Mesothelial cell of epicardium (in vitro differentiated cells): ENCODE results near the gene PIWIL1. TPM values are rescaled to one million over a fixed set of nuclear protein-coding genes. Genes with fewer than 3 reads are reported as not detected.

Source experiments
- DNase-seq, 2 experiments: peaks; one replicate each; pipeline ENCODE4 v3.0.0; 2021; ENCODE audit warnings: low spot score in 2 of 2; ENCODE audit not compliant: unreplicated experiment in 2 of 2
- H3K27ac Mint-ChIP-seq: 2 replicates; pipeline ENCODE4 v1.8.0; 2021; ENCODE audit warnings: mixed read lengths
- H3K27me3 Mint-ChIP-seq: 2 replicates; pipeline ENCODE4 v1.8.0; 2021; ENCODE audit warnings: low read depth, mixed read lengths
- H3K36me3 Mint-ChIP-seq: 2 replicates; pipeline ENCODE4 v1.8.0; 2021; ENCODE audit warnings: mixed read lengths
- H3K4me1 Mint-ChIP-seq: 2 replicates; pipeline ENCODE4 v1.8.0; 2021; ENCODE audit warnings: mixed read lengths
- H3K4me3 Mint-ChIP-seq: 2 replicates; pipeline ENCODE4 v1.8.0; 2021; ENCODE audit warnings: mild to moderate bottlenecking, moderate library complexity, mixed read lengths
- H3K9me3 Mint-ChIP-seq: 2 replicates; pipeline ENCODE4 v1.8.0; 2021; ENCODE audit warnings: mixed read lengths
- total RNA-seq: library from RNA; stranded (reverse); gene quantifications from 3 replicates; pipeline ENCODE4 v1.2.1, GENCODE V29; 2021
- TF ChIP-seq, protein P1 (sequence below): fragments of 200-600 bp; sonication (generic); IDR thresholded peaks from one replicate; pipeline ENCODE4 v1.5.0; 2021; ENCODE audit warnings: antibody characterized with exemption; ENCODE audit not compliant: unreplicated experiment

Gene PIWIL1
- total RNA-seq, 1 donor from 2014 or later: not detected

- H3K4me3 Mint-ChIP-seq: no peak overlapping the region
- no peak overlapping the region for H3K27ac Mint-ChIP-seq
- H3K36me3 Mint-ChIP-seq: no peaks in the 10 kb centered on the region
- H3K4me1 Mint-ChIP-seq: no peaks in the 10 kb centered on the region
- peaks cover 30% of the 10 kb centered on the region for H3K27me3 Mint-ChIP-seq
- no peaks in the 10 kb centered on the region for H3K9me3 Mint-ChIP-seq
- TF ChIP-seq, protein P1, sequence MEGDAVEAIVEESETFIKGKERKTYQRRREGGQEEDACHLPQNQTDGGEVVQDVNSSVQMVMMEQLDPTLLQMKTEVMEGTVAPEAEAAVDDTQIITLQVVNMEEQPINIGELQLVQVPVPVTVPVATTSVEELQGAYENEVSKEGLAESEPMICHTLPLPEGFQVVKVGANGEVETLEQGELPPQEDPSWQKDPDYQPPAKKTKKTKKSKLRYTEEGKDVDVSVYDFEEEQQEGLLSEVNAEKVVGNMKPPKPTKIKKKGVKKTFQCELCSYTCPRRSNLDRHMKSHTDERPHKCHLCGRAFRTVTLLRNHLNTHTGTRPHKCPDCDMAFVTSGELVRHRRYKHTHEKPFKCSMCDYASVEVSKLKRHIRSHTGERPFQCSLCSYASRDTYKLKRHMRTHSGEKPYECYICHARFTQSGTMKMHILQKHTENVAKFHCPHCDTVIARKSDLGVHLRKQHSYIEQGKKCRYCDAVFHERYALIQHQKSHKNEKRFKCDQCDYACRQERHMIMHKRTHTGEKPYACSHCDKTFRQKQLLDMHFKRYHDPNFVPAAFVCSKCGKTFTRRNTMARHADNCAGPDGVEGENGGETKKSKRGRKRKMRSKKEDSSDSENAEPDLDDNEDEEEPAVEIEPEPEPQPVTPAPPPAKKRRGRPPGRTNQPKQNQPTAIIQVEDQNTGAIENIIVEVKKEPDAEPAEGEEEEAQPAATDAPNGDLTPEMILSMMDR: no peak
- DNase-seq: no peak
Measured at GRCh38 chr12:130420071-130420470, 82.4 kb downstream of the PIWIL1 start.

DNA sequence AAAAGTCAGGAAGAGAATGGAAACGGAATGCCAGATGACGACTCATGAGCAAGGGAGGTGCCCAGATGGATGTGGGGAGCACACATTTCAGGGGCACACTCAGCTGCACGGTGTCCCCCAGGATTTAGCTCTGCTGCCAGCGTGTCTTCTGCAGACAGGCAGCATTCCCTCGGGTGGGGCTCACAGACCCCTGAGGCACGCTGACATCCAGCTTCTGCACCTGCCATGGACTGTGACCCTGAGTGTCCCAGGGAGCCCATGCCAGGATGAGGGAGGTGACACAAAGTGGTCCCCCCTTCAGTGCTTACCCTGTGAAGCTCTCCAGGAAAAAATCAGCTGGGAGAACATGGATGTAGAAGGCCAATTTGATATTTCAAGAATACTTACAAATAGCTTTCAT, 84.2 kb downstream of the PIWIL1 start:
- Mint-ChIP-seq H3K4me1 (no peaks in the 10 kb centered on the region), H3K27me3 (peaks cover 15% of the 10 kb centered on the region), H3K4me3 (no peak overlapping the region), H3K36me3 (no peaks in the 10 kb centered on the region), H3K9me3 (no peaks in the 10 kb centered on the region), H3K27ac (no peak overlapping the region)
- no peak for DNase-seq
- TF ChIP-seq, protein P1: no peak

Other genes starting within 250 kb of the PIWIL1 start
- gene FZD10, start 175.4 kb upstream of the PIWIL1 start, total RNA-seq: 1.8 to 2.5 TPM (median 2.4 TPM) in 3 replicates